Measurements from ENCODE around the gene CIRBP.

DNA sequence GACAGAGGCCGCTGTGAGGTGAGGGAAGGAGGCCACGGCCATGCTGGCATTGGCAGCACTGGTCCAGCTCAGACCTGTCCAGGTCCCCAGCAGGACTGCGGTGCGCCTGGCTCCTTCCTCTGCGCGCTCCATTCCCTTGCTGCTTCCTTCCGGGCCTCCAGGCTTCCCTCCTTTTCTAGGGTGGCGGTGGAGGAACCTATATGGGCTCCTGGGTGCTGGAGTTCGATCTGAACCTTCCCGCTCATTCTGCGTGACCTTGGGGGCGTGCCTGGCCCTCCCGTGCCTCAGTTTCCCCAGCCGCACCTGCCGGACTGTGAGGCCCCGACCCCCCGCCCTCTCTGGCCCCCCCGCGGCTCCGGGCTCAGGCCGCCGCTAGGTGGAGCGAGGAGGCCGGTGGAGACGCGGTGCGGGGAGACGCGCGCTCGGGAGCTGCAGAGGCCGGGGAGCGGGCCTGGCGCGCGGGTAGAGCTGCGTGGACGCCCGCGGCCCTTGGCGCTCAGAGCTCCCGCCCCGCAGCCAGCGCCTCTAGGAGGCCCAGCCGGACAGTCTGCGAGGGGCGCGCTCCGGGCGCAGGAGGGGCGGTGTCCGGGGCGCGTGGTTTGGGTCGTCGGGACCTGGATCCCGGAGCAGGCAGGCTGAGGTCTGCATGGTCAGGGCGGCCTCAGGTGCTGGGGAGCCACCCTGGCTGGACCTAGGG lies 46.5 kb downstream of the CIRBP start:
- TF ChIP-seq, protein P1, sequence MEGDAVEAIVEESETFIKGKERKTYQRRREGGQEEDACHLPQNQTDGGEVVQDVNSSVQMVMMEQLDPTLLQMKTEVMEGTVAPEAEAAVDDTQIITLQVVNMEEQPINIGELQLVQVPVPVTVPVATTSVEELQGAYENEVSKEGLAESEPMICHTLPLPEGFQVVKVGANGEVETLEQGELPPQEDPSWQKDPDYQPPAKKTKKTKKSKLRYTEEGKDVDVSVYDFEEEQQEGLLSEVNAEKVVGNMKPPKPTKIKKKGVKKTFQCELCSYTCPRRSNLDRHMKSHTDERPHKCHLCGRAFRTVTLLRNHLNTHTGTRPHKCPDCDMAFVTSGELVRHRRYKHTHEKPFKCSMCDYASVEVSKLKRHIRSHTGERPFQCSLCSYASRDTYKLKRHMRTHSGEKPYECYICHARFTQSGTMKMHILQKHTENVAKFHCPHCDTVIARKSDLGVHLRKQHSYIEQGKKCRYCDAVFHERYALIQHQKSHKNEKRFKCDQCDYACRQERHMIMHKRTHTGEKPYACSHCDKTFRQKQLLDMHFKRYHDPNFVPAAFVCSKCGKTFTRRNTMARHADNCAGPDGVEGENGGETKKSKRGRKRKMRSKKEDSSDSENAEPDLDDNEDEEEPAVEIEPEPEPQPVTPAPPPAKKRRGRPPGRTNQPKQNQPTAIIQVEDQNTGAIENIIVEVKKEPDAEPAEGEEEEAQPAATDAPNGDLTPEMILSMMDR (IDR thresholded peaks at IDR 0.05; ENCODE audit: low read depth, low read length), result no peak
- TF ChIP-seq POLR2A (IDR thresholded peaks at IDR 0.05; ENCODE audit: extremely low read depth, insufficient read length), result no peak
